GM21737 (cell line): ENCODE results near the gene BTBD9.

Source experiments
- ATAC-seq: cut with Tn5 transposase; IDR thresholded peaks from one replicate; pipeline ENCODE4 v1.9.1; 2021; ENCODE audit warnings: mild to moderate bottlenecking, moderate library complexity; ENCODE audit not compliant: unreplicated experiment

Gene BTBD9

DNA sequence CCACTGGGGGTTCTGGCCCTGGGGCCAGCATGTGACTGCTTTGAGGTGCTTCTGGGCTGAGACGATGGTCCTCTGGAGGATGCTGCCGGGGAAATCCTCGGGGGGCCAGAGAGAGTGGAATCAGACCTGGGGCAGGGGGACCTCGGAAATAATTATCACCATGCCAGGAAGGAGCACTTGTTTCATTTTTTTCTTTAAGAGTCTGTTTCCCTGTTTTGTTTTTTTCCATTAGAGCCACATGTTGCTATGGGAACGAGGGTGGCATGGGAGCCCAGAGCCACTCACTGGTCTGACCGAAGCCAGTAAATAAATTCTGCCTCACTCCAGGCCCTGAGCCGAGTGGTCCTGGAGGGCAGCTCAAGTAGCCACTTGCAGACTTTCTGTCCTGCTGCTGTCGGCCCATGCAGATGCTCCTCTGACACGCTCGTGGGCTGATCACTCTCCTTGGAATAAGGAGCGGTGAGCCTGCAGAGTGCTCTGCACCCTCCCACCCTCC is 455.1 kb downstream of the BTBD9 start:
- no peak for ATAC-seq

DNA sequence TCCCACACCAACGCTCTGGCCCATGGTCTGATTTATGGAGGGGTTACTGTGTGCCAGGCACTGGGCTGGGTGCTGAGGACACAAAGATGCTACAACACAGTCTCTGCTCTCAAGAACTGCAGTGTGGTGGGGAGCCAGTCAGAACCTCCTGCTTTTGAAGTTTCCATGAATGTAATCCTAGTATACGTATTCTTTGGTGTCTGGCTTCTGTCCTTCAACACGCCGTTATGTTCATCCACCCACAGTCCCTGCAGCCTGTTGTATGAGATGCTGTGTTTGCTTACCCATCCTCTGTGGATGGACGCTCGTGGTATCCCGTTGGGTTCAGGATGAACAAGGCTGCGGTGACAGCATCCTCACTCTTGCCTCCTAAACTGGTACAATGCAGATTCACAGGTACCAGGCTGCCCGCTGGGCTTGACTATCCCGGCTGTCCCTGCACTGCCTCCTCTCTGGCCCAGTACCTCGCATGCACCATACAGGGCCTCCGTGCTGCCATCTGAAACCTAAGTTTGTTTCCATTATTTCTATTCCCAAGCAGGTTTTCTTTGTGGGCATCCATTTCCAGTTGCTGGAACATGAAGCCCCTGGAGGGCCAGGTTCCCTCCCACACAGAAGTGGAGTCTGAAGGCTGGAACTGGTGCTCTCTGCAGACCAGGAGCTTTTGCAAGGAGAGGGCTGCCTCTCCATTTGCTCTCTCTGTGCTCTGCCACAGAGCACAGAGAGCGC is 455.7 kb downstream of the BTBD9 start:
- no peak for ATAC-seq

- no peak for ATAC-seq
These were observed 457.3 kb downstream of the BTBD9 start for GRCh38 chr6:38182426-38182825.

DNA sequence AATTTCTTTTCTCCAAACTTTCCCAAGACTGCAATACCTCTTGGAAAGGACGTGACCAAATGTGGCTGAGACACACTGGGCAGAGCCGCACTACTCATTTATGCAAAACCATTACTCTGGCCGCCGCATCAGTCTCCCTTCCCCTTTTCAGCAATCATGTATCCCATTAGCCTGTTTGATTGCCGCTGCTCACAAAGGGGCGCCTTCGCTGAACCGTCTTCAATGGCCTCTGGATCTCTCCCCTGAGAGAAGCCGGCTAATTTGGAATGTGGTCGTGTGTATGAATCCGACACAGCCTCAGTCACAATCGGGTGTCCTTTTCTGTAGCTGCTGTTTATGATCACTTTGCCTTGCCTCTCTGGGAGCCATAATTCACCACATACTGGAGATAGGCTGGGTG is 459.1 kb downstream of the BTBD9 start:
- ATAC-seq, result no peak

DNA sequence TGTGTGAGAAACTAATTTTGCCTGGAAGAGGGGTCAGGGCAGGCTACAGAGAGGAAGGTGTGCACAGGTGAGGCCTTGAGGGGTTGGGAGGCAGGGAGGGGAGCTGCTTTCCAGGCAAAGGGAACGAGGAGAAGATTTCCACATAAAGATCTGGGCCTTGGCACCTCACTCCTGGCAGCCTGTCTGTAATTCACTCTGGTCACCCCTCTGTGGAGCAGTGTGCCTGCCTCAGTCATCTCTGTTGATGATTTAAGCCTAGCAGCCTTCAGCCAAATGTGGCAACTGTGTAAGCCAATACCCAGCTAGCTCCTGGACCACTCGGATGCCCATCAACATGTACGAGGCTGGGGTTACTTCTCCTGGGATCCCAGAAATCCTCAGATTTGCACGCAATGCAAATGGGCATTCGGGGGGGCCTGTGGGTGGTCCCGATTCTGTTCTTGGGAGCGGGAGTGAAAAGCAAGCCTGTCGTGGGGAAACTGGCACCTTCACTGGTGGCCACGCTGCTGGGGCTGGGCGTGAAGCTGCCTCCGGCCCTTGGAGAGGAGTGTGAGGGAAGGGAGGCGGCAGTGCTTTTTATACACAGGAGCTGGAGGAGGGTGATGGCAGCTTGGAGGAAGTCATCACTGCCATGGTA is 459.8 kb downstream of the BTBD9 start:
- ATAC-seq, result no peak

DNA sequence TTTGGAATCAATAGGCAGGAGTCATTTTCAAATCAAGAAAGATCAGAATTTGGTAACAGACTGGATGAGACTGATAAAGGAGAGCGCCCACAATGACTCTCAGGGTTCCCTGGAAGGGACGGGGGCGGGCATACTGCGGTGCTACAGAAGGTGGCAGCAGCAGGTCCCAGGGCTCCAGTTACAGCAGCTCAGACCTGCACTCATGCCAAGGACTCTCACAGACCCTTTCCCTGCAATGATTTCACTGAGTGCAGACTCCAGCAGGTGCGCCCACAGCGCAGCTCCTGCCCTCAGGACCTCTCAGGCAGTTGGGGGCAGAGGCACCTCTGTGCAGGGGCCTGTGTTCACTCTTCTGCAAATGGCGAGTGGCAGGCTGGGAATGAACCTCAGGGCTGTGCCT is 460.4 kb downstream of the BTBD9 start:
- no peak for ATAC-seq

GRCh38 chr6:38178584-38178886 is 461.2 kb downstream of the BTBD9 start:
- ATAC-seq, result no peak

DNA sequence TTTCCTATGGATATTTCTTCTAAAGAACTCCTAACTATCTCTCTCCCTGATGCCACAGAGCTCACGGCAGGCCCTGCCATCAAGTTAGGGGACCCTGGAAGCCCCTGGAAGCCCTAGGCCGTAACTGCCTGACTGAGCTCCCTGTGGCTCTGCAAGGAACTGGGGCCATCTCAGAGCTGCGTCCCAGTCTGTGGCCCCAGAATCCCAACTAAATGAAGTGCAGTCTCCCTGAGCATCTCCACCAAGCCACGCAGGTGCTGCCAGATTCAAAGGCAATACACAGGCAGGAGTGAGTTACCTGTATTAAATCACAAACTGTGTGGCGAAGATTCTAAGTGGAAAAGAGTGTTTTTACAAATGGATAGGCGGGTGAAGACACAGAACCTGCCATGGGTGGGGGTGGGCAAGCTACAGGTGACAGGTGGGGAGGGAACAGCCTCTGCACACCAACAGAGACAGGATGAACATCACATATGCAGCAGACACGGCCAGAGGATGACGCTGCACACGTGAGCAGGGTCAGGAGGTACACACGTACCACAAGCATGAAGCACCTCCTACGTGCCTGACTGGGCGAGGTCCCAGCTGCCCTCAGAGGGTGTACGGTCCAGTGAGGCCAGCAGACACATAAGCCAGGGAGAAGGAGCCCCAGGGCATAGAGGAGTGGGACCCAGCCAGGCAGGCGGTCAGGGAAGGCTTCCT is 461.7 kb downstream of the BTBD9 start:
- no peak for ATAC-seq

DNA sequence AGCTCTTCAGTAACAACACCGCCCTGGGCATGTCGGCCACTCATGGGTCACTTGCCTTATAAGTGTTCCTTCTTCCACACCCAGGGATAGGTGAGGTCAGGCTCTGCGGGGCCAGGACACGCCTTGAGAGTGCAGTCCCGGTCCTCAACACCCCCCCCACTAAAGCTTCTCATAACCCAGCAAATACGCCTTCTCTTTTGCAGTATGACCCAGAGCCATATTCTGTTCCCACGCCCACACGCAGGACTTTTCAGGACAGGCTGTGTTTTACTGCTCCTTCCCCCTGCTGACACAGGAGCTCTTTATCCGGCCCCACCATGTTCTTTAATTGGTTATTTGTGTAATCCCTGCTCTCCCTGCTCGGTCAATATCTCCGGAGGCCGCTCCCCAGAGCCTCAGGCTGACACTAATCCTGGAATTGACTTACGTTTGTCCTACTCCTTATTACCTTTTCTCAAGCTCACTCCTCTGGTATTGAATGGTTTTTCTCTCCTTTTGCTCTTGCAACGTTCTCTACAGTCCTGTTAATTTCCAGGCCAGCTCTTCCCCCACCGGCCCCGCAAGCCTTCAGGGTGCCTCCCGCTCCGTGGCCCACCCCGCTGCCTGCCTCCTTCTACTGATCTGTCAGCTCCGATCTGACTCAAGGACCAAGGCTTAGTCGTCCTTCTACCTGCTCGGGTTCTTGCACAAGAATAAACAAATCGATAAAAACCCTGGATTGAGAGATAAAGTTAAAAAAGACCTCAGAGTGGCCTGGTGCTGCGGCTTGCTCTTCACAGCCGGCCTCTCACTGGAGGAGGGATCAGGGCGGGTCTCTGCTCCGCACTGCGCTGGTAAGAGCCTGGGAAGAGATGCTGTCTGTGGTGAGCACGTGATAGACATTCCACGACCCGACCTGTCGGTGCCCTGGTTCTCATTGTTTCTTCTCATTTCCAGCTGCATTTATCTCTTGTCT is 462.7 kb downstream of the BTBD9 start:
- ATAC-seq, result no peak

- no peak for ATAC-seq
These were observed 463.9 kb downstream of the BTBD9 start for GRCh38 chr6:38175786-38176185.

- ATAC-seq, result no peak
These were observed 464.8 kb downstream of the BTBD9 start for GRCh38 chr6:38174806-38175495.

- no peak for ATAC-seq
These were observed 465.4 kb downstream of the BTBD9 start for GRCh38 chr6:38174315-38174714.

GRCh38 chr6:38173909-38174308 is 465.8 kb downstream of the BTBD9 start:
- no peak for ATAC-seq

- ATAC-seq, result no peak
These were observed 466.9 kb downstream of the BTBD9 start for GRCh38 chr6:38172739-38173410.

GRCh38 chr6:38171997-38172738 is 467.6 kb downstream of the BTBD9 start:
- ATAC-seq, result no peak

DNA sequence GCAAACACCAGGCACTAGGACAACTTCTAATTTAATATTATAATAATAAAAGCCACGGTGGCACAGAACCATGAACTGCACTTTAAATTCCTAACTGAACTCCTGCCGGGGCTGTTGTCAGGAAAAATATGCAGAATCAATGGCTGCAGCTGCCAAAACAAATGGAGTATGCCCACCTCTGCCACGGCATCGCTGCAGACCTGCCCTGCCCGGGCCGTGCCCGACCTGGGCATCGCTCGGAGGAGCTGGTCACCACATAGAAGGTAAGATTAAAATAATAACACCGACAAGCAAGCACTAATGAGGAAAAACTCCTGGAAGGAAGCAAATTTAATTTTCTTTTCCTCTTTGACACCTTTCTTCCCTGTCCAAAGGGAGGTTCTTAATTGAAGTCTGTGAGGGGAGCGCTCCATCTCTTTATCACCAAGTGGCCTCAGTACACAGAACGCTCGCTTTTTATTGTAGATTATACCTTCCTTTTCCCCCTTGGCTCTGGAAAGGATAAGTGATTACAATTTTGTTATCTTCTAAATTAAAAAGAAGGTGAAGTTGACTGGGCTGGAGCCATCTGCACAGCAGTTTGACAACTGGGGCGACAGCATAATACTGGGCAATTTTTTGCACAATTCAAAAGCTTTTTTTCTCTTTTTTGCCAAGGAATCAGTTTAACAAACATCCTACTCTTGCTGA is 468.9 kb downstream of the BTBD9 start:
- no peak for ATAC-seq

- ATAC-seq, result no peak
These were observed 469.7 kb downstream of the BTBD9 start for GRCh38 chr6:38169977-38170526.
